ENCODE measurements around the gene FREY1.

DNA sequence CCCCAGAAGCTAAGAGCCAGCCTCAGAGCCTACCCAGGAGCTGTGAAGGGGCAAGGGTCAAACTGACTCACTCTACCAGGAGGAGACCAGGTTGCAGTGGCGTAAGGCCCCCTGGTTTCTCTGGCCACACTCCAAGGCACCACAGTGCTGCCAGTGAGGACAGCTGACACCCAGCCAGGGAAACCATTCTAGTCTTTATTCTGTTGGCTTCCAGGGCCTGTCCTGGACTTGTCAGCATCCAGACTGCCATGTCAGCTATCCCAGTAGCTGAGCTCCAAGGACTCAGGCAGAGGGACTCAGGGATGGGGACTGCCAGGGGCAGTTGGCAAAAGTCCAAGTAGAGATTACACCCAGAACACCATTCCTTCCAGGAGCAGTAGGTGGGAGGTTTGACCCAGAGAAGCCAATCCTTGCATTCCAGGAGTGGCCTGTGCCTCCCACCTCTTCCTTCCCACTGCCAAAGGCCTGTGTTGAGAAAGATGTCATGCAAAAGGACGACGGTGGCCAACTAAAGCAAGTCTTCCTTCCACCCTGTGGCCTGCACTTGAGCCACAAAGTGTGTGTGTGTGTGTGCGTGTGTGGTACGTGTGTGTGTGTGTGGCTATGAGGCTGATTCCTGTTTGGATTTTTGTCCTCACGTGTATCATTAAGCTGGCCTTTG, 25.2 kb downstream of the FREY1 start:
- TF ChIP-seq SIN3A (IDR thresholded peaks at IDR 0.05; ENCODE audit: borderline replicate concordance, insufficient read depth, low read depth, low read length) (no peak), TCF7L2 (IDR thresholded peaks at IDR 0.05; ENCODE audit: low read depth, low read length) (no peak)
- TF ChIP-seq, protein P1, sequence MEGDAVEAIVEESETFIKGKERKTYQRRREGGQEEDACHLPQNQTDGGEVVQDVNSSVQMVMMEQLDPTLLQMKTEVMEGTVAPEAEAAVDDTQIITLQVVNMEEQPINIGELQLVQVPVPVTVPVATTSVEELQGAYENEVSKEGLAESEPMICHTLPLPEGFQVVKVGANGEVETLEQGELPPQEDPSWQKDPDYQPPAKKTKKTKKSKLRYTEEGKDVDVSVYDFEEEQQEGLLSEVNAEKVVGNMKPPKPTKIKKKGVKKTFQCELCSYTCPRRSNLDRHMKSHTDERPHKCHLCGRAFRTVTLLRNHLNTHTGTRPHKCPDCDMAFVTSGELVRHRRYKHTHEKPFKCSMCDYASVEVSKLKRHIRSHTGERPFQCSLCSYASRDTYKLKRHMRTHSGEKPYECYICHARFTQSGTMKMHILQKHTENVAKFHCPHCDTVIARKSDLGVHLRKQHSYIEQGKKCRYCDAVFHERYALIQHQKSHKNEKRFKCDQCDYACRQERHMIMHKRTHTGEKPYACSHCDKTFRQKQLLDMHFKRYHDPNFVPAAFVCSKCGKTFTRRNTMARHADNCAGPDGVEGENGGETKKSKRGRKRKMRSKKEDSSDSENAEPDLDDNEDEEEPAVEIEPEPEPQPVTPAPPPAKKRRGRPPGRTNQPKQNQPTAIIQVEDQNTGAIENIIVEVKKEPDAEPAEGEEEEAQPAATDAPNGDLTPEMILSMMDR (IDR thresholded peaks at IDR 0.05) = no peak
- TF ChIP-seq, protein P2, sequence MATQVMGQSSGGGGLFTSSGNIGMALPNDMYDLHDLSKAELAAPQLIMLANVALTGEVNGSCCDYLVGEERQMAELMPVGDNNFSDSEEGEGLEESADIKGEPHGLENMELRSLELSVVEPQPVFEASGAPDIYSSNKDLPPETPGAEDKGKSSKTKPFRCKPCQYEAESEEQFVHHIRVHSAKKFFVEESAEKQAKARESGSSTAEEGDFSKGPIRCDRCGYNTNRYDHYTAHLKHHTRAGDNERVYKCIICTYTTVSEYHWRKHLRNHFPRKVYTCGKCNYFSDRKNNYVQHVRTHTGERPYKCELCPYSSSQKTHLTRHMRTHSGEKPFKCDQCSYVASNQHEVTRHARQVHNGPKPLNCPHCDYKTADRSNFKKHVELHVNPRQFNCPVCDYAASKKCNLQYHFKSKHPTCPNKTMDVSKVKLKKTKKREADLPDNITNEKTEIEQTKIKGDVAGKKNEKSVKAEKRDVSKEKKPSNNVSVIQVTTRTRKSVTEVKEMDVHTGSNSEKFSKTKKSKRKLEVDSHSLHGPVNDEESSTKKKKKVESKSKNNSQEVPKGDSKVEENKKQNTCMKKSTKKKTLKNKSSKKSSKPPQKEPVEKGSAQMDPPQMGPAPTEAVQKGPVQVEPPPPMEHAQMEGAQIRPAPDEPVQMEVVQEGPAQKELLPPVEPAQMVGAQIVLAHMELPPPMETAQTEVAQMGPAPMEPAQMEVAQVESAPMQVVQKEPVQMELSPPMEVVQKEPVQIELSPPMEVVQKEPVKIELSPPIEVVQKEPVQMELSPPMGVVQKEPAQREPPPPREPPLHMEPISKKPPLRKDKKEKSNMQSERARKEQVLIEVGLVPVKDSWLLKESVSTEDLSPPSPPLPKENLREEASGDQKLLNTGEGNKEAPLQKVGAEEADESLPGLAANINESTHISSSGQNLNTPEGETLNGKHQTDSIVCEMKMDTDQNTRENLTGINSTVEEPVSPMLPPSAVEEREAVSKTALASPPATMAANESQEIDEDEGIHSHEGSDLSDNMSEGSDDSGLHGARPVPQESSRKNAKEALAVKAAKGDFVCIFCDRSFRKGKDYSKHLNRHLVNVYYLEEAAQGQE (IDR thresholded peaks at IDR 0.05; ENCODE audit: insufficient read depth in 1 of 2, low read depth in 2 of 2, low read length in 1 of 2) = no peak
